GM19025 (cell line): ENCODE results near the gene GCKR.
"Not testable (repeated sequence)": the region's sequence is repeated elsewhere in the genome, so short reads cannot be mapped to it uniquely, and the experiment has no call there.

ENCODE experiments used
- ATAC-seq: cut with Tn5 transposase; IDR thresholded peaks from one replicate; pipeline ENCODE4 v1.9.1; 2021; ENCODE audit warnings: mild to moderate bottlenecking, low read depth, moderate library complexity; ENCODE audit not compliant: unreplicated experiment

Gene GCKR

DNA sequence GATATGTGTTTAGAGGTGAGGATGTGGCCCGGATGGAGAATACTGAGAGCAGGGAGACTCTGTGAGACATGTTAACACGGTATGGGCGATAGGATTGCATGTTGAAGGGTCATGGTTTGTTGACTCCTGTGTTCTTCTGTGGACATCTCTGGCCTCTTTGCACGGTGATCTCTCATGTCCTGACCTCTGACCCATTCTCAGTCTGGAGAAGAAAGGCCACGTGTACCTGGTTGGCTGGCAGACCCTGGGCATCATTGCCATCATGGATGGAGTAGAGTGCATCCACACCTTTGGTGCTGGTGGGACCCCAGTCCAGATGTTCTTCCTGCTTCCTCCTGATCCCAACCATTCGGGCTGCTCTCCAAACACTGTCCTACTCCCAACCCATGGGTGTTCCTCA is 9.9 kb downstream of the GCKR start:
- ATAC-seq, result no peak

DNA sequence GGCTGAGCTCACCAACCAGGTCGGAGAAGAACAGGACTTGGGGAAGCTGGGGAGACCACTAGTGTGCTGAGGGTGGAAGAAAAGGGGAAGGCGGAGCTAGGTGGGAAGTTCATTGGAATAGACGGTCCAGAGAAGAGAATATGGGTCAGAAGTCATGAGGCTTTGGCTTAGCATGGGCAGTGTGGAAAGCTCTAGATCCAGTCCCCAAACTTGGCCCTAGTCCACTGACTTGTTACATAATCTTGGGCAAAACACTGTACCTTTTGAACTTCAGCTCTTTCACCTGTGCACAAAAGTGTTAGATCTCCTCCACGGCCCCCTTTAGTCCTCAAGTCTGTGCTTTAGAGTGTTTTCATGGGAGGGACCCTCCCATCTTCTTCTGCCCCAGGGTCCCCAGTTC is 10.7 kb downstream of the GCKR start:
- no peak for ATAC-seq

DNA sequence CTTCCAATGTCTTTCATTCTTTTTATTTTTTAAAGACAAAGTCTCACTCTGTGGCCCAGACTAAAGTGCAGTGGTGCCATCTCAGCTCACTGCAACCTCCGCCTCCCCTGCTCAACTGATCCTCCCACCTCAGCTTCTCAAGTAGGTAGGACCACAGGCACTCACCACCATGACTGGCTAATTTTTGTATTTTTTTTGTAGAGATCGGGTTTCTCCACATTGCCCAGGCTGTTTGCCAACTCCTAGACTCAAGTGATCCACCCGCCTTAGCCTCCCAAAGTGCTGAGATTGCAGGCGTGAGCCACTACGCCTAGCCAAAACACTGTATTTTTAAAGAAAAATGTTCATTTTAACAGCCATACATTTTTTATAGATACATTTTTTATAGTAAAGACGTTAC is 12.7 kb downstream of the GCKR start:
- ATAC-seq, result no peak

- ATAC-seq, result no peak
Measured at GRCh38 chr2:27518113-27518781, 21.6 kb downstream of the GCKR start.

- no peak for ATAC-seq
Measured at GRCh38 chr2:27518782-27519113, 22.1 kb downstream of the GCKR start.

- no peak for ATAC-seq
Measured at GRCh38 chr2:27520316-27520715, 23.7 kb downstream of the GCKR start.

GRCh38 chr2:27522400-27522945 is 25.8 kb downstream of the GCKR start:
- no peak for ATAC-seq

- no peak for ATAC-seq
Measured at GRCh38 chr2:27527182-27527581, 30.5 kb downstream of the GCKR start.

GRCh38 chr2:27531983-27532382 is 35.3 kb downstream of the GCKR start:
- no peak for ATAC-seq

GRCh38 chr2:27537287-27537686 is 40.6 kb downstream of the GCKR start:
- no peak for ATAC-seq

GRCh38 chr2:27538839-27539450 is 42.3 kb downstream of the GCKR start:
- not testable (repeated sequence) for ATAC-seq

DNA sequence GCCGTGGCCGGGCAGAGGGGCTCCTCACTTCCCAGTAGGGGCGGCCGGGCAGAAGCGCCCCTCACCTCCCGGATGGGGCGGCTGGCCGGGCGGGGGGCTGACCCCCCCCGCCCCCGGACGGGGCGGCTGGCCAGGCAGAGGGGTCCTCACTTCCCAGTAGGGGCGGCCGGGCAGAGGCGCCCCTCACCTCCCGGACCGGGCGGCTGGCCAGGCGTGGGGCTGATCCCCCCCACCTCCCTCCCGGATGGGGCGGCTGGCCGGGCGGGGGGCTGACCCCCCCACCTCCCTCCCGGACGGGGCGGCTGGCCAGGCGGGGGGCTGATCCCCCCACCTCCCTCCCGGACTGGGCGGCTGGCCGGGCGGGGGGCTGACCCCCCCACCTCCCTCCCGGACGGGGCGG is 43.0 kb downstream of the GCKR start:
- not testable (repeated sequence) for ATAC-seq

- no peak for ATAC-seq
Measured at GRCh38 chr2:27544143-27544821, 47.6 kb downstream of the GCKR start.

DNA sequence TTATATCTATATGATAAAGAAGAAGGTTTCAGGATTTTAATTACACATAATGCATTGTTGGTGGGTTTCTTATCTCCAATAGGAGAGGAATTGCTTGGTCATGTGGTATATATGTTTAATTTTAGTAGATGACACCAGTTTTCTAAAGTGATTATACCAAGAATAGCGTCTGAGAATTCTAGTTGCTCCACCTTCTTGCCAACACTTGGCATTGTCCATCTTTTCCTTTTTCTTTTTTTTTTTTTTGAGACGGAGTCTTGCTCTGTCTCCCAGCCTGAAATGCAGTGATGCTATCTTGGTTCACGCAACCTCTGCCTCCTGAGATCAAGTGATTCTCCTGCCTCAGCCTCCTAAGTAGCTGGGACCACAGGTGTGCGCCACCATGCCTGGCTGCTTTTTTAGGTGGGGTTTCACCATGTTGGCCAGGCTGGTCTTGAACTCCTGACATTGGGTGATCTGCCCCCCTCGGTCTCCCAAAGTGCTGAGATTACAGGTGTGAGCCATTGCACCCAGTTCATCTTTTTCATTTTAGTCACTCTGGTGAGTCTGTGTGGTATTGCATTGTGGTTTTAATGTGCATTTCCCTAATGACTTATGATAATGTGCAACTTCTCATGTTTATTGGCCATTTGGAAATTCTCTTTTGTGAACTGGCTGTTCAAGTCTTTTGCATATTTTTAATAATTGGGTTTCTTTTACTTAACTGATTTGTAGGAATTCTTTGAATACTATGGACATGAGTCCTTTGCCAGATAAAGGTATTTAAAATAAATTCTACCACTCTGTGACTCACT is 48.9 kb downstream of the GCKR start:
- ATAC-seq, result no peak

DNA sequence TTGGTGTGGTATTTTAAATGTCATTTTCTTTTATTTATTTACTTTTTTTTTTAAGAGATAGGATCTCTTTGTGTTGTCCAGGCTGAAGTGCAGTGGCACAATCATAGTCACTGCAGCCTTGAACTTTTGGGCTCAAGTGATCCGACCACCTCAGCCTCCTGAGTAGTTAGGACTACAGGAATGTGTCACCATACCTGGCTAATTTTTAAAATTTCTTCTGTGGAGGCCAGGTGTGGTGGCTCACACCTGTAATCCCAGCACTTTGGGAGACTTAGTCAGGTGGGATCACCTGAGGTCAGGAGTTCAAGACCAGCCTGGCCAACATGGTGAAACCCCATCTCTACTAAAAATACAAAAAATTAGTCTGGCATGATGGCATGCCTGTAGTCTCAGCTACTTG is 52.7 kb downstream of the GCKR start:
- no peak for ATAC-seq

DNA sequence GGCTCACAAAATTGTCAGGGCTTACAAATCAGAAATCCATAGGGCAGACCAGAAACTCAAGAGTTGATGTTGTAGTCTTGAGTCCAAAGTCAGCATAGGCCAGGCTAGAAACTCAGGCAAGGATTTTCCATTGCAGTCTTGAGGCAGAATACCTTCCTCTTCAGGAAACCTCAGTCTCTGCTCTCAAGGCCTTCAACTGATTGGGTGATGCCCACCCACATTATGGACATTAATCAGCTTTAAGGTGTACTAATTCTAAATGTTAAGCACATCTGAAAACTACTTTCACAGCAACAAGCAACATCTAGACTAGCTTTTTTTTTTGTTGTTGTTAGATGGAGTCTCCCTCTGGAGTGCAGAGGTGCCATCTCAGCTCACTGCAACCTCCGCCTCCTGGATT is 54.9 kb downstream of the GCKR start:
- ATAC-seq, result no peak

GRCh38 chr2:27552941-27553340 is 56.3 kb downstream of the GCKR start:
- ATAC-seq, result no peak

DNA sequence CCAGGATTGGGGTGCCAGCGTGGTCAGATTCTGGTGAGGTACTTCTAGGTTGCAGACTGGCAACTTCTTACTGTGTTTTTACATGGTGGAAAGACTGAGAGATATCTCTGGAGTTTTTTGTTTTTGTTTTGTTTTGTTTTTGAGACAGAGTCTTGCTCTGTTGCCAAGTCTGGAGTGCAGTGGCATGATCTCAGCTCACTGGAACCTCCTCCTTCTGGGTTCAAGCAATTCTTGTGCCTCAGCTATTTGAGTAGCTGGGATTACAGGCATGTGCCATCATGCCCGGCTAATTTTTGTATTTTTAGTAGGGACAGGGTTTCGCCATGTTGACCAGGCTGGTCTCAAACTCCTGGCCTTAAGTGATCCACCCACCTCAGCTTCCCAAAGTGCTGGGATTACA is 57.8 kb downstream of the GCKR start:
- ATAC-seq, result not testable (repeated sequence)

GRCh38 chr2:27559228-27559627 is 62.6 kb downstream of the GCKR start:
- no peak for ATAC-seq

DNA sequence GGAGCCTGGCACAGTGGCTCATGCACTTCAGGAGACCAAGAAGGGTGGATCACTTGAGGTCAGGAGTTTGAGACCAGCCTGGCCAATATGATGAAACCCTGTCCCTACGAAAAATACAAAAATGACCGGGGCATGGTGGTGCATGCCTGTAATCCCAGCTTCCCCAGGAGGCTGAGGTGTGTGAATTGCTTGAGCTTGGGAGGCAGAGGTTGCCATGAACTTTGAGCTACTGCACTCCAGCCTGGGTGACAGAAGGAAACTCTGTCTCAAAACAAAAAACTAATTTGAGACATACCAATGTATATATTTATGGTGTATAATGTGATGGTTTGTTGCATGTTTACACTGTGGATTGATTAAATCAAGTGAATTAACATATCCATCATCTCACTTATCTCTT is 64.4 kb downstream of the GCKR start:
- ATAC-seq, result no peak

- no peak for ATAC-seq
Measured at GRCh38 chr2:27566628-27567027, 70.0 kb downstream of the GCKR start.
